GM10266 (cell line): ENCODE data around the gene KCNK10.

Source experiments
- DNase-seq: peaks from one replicate; pipeline ENCODE4 v3.0.0; 2012; ENCODE audit errors: extremely low spot score
- CTCF ChIP-seq: IDR thresholded peaks from 2 replicates; pipeline ENCODE4 v1.5.1; 2012; ENCODE audit warnings: mild to moderate bottlenecking, low read depth; ENCODE audit not compliant: control insufficient read depth, insufficient read depth; ENCODE audit errors: missing control alignments

Gene KCNK10

GRCh38 chr14:88168025-88168424 lies 155.0 kb downstream of the KCNK10 start:
- DNase-seq = no peak
- TF ChIP-seq CTCF = no peak

GRCh38 chr14:88166616-88167015 lies 156.5 kb downstream of the KCNK10 start:
- no peak for DNase-seq
- TF ChIP-seq CTCF = no peak

GRCh38 chr14:88164906-88165534 lies 158.0 kb downstream of the KCNK10 start:
- DNase-seq = no peak
- TF ChIP-seq CTCF = no peak

- no peak for DNase-seq
- no peak for TF ChIP-seq CTCF
Observed at GRCh38 chr14:88163731-88164255, 159.3 kb downstream of the KCNK10 start.

- TF ChIP-seq CTCF = no peak
- no peak for DNase-seq
Observed at GRCh38 chr14:88156127-88156526, 166.9 kb downstream of the KCNK10 start.

GRCh38 chr14:88154926-88155325 lies 168.1 kb downstream of the KCNK10 start:
- no peak for DNase-seq
- no peak for TF ChIP-seq CTCF

- TF ChIP-seq CTCF = no peak
- DNase-seq = no peak
Observed at GRCh38 chr14:88154321-88154720, 168.7 kb downstream of the KCNK10 start.
